ENCODE measurements around the gene TMEM255A. TPM values are rescaled to one million over a fixed set of nuclear protein-coding genes. Genes with fewer than 3 reads are reported as not detected.

Gene TMEM255A
- total and polyA plus RNA-seq, 2 of the 13 experiments (the other 11 are each of a cell fraction or from before 2014, with no cell fraction given), result 0.13 to 0.40 TPM

DNA sequence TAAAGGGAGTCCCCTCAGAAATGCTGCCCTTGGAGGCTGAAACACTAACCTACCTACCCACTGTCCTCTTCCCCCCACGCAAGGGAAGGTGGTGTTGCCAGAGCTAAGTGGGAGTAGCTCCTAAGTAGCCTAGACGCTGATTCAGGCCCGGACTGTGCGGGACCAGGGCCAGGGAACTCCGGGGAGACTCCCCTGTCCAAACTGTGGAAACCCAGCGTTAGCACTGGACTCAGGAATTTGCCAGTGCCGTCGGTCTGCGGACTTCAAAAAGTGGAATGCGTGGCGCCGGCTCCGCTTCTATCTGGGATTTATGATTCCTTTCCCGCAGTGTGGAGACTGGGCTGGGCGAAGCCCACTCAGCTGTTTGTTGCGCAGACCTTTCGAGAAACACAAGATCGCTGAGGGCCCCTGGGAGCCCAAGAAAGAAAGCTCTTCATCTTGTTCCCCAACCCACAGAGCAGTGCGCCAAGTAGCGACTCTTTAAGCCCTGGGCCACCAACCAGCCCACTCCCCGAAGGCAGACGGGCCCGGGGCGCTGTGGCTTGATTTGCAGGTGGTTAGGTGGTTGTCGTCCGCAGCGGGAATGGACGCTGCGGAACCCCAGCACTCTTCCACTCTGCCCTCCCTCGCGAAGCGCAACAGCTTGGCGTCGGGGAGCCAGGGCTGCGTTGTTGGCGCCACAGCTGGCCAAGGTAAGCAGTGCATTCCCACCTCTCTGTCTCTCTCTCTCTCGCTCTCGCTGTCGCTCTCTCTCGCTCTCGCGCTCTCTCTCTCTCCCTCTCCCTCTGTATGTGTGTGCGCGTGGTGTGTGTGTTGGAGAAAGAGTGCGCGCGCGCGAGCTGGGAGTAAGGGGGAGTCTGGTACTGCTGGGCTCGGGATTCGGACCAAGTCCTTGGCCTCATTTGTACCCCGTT, 2.0 kb downstream of the TMEM255A start (continued):
- TF ChIP-seq, protein P1, sequence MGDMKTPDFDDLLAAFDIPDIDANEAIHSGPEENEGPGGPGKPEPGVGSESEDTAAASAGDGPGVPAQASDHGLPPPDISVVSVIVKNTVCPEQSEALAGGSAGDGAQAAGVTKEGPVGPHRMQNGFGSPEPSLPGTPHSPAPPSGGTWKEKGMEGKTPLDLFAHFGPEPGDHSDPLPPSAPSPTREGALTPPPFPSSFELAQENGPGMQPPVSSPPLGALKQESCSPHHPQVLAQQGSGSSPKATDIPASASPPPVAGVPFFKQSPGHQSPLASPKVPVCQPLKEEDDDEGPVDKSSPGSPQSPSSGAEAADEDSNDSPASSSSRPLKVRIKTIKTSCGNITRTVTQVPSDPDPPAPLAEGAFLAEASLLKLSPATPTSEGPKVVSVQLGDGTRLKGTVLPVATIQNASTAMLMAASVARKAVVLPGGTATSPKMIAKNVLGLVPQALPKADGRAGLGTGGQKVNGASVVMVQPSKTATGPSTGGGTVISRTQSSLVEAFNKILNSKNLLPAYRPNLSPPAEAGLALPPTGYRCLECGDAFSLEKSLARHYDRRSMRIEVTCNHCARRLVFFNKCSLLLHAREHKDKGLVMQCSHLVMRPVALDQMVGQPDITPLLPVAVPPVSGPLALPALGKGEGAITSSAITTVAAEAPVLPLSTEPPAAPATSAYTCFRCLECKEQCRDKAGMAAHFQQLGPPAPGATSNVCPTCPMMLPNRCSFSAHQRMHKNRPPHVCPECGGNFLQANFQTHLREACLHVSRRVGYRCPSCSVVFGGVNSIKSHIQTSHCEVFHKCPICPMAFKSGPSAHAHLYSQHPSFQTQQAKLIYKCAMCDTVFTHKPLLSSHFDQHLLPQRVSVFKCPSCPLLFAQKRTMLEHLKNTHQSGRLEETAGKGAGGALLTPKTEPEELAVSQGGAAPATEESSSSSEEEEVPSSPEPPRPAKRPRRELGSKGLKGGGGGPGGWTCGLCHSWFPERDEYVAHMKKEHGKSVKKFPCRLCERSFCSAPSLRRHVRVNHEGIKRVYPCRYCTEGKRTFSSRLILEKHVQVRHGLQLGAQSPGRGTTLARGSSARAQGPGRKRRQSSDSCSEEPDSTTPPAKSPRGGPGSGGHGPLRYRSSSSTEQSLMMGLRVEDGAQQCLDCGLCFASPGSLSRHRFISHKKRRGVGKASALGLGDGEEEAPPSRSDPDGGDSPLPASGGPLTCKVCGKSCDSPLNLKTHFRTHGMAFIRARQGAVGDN (CRISPR knock-in tag; IDR thresholded peaks at IDR 0.05), result peak; percentile 64
- TF ChIP-seq MBD4 (IDR thresholded peaks at IDR 0.05; ENCODE audit: borderline replicate concordance, low read length), result no peak
- TF ChIP-seq ZMYM4 (CRISPR knock-in tag; IDR thresholded peaks at IDR 0.05), result 0 out of 2 replicates have a peak, but pooled peaks have one; percentile 29
- TF ChIP-seq, protein P2, sequence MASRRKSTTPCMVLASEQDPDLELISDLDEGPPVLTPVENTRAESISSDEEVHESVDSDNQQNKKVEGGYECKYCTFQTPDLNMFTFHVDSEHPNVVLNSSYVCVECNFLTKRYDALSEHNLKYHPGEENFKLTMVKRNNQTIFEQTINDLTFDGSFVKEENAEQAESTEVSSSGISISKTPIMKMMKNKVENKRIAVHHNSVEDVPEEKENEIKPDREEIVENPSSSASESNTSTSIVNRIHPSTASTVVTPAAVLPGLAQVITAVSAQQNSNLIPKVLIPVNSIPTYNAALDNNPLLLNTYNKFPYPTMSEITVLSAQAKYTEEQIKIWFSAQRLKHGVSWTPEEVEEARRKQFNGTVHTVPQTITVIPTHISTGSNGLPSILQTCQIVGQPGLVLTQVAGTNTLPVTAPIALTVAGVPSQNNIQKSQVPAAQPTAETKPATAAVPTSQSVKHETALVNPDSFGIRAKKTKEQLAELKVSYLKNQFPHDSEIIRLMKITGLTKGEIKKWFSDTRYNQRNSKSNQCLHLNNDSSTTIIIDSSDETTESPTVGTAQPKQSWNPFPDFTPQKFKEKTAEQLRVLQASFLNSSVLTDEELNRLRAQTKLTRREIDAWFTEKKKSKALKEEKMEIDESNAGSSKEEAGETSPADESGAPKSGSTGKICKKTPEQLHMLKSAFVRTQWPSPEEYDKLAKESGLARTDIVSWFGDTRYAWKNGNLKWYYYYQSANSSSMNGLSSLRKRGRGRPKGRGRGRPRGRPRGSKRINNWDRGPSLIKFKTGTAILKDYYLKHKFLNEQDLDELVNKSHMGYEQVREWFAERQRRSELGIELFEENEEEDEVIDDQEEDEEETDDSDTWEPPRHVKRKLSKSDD (CRISPR knock-in tag; IDR thresholded peaks at IDR 0.05; ENCODE audit: low read depth), result 0 out of 2 replicates have a peak, but pooled peaks have one; percentile 54
- 0 out of 2 replicates have a peak, but pooled peaks have one; percentile 44 for TF ChIP-seq HOXA3 (CRISPR knock-in tag; IDR thresholded peaks at IDR 0.05)
- TF ChIP-seq RFXAP (CRISPR knock-in tag; IDR thresholded peaks at IDR 0.05; ENCODE audit: borderline replicate concordance), result 0 out of 2 replicates have a peak, but pooled peaks have one; percentile 30
- TF ChIP-seq FOSL2 (CRISPR knock-in tag; IDR thresholded peaks at IDR 0.05), result 0 out of 2 replicates have a peak, but pooled peaks have one; percentile 18
- TF ChIP-seq, protein P3, sequence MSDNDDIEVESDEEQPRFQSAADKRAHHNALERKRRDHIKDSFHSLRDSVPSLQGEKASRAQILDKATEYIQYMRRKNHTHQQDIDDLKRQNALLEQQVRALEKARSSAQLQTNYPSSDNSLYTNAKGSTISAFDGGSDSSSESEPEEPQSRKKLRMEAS (IDR thresholded peaks at IDR 0.05), result peak; percentile 64; the same call in 1 of the 2 replicates
- TF ChIP-seq, protein P4, sequence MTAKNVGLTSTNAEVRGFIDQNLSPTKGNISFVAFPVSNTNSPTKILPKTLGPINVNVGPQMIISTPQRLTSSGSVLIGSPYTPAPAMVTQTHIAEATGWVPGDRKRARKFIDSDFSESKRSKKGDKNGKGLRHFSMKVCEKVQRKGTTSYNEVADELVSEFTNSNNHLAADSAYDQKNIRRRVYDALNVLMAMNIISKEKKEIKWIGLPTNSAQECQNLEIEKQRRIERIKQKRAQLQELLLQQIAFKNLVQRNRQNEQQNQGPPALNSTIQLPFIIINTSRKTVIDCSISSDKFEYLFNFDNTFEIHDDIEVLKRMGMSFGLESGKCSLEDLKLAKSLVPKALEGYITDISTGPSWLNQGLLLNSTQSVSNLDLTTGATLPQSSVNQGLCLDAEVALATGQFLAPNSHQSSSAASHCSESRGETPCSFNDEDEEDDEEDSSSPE (CRISPR knock-in tag; IDR thresholded peaks at IDR 0.05), result peak; percentile 55
- TF ChIP-seq RXRB (CRISPR knock-in tag; IDR thresholded peaks at IDR 0.05; ENCODE audit: borderline replicate concordance), result 0 out of 2 replicates have a peak, but pooled peaks have one; percentile 12
- TF ChIP-seq KDM2A (CRISPR knock-in tag; IDR thresholded peaks at IDR 0.05; ENCODE audit: borderline replicate concordance, low read depth), result peak; percentile 78; the same call in 1 of the 2 replicates
- no peak for TF ChIP-seq ZNF33A (CRISPR knock-in tag; IDR thresholded peaks at IDR 0.05; ENCODE audit: borderline replicate concordance)
- TF ChIP-seq FOXA3 (CRISPR knock-in tag; IDR thresholded peaks at IDR 0.05), result 0 out of 2 replicates have a peak, but pooled peaks have one; percentile 27
- TF ChIP-seq, protein P5, sequence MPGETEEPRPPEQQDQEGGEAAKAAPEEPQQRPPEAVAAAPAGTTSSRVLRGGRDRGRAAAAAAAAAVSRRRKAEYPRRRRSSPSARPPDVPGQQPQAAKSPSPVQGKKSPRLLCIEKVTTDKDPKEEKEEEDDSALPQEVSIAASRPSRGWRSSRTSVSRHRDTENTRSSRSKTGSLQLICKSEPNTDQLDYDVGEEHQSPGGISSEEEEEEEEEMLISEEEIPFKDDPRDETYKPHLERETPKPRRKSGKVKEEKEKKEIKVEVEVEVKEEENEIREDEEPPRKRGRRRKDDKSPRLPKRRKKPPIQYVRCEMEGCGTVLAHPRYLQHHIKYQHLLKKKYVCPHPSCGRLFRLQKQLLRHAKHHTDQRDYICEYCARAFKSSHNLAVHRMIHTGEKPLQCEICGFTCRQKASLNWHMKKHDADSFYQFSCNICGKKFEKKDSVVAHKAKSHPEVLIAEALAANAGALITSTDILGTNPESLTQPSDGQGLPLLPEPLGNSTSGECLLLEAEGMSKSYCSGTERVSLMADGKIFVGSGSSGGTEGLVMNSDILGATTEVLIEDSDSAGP (CRISPR knock-in tag; IDR thresholded peaks at IDR 0.05; ENCODE audit: borderline replicate concordance), result 0 out of 2 replicates have a peak, but pooled peaks have one; percentile 22
- TF ChIP-seq SOX6 (IDR thresholded peaks at IDR 0.05), result no peak
- TF ChIP-seq SOX6 (CRISPR knock-in tag; IDR thresholded peaks at IDR 0.05), result 0 out of 2 replicates have a peak, but pooled peaks have one; percentile 19
- TF ChIP-seq SAP130 (CRISPR knock-in tag; IDR thresholded peaks at IDR 0.05; ENCODE audit: low read depth), result peak; percentile 51
- no peak for TF ChIP-seq SMAD3 (CRISPR knock-in tag; IDR thresholded peaks at IDR 0.05)
